ENCODE results near the gene MRPL12. TPM values are rescaled to one million over a fixed set of nuclear protein-coding genes. Genes with fewer than 3 reads are reported as not detected.

Gene MRPL12
- polyA plus RNA-seq, 4 donors, result 26.8 to 53.8 (median 41.6) TPM

DNA sequence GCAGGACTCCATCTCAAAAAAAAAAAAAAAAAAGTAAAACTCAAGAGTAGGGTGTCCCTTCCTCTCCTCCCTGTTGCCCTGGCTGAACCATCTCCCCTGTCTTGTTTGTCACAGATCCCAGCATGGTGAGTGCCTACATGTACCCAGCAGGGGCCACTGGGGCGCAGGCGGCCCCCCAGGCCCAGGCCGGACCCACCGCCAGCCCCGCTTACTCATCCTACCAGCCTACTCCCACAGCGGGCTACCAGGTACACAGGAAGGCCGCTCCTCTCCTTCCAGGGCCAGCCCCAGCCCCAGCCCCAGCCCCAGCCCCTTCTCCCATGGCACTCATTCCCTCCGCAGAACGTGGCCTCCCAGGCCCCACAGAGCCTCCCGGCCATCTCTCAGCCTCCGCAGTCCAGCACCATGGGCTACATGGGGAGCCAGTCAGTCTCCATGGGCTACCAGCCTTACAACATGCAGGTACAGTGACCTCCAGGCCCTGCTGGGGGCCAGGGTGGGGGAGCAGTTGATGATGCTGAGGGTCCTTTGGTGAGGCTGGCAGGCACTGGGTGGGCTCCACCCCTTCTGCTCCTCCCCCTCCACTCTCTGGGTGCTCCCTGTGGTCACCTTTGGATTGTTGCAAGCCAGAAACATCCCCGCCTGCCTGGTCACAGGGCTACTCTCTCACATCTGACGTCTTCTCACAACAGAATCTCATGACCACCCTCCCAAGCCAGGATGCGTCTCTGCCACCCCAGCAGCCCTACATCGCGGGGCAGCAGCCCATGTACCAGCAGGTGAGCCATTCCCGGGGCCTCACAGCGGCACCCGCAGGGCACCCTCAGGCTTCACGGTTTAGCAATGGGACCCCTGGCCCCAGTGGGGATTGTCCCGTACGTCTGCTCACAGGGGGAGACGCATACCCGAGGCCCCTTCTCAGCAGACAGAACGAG is 2.5 kb upstream of the MRPL12 start:
- DNase-seq (ENCODE audit: low read depth in 4 of 4, low spot score in 3 of 4), result no peak

DNA sequence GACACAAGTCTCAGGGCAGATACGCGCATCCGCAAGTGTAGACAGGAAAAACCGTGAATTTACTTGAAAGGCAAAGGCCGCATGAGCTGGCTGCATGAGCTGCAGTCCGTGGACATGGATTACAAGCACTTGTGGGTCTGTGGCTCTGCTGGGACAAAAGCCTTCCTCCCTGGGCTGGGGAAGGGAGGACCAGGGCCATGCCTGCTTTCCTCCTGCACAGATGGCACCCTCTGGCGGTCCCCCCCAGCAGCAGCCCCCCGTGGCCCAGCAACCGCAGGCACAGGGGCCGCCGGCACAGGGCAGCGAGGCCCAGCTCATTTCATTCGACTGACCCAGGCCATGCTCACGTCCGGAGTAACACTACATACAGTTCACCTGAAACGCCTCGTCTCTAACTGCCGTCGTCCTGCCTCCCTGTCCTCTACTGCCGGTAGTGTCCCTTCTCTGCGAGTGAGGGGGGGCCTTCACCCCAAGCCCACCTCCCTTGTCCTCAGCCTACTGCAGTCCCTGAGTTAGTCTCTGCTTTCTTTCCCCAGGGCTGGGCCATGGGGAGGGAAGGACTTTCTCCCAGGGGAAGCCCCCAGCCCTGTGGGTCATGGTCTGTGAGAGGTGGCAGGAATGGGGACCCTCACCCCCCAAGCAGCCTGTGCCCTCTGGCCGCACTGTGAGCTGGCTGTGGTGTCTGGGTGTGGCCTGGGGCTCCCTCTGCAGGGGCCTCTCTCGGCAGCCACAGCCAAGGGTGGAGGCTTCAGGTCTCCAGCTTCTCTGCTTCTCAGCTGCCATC is 1.7 kb upstream of the MRPL12 start:
- no peak for DNase-seq (ENCODE audit: low read depth in 4 of 4, low spot score in 3 of 4)

DNA sequence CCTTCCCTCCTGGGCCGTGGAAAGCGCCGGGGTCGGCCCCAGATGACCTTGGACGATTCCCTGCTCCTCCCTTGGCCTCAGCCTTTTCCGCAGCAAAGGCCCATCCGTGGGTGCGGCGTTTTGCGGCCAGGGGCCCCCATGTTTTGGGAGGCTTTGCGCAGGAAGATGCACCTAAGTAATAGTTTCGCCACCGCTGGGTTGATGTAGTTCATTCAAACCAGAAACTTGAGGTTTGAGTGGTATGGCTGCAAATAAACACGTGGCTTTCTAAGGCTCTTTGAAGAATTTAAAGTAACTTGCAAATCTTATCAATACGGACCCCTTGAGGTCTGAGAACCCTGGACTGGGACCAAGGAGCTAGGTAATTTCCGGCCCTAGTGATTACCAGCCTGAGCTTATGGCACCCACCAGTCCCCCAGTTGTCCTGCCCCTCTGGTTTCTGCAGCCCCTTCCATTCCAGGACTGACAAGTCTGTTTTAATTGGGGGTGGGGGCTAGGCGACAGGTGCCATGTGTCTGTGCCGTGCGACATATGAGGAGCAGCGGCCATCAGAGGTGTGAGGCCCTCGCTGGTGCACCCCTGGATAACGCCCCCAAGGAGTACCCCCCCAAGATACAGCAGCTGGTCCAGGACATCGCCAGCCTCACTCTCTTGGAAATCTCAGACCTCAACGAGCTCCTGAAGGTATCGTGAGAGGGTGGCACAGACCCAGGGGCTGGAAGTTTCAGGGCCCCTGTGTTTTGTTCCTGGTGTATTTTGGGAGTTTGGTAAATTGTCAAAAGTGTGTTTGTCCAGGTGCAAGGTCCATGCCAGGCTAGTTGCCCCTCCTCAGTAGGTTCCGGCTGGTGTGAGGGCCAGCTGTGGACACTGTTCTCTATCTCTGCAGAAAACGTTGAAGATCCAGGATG is 834 bp downstream of the MRPL12 start:
- DNase-seq (ENCODE audit: low read depth in 4 of 4, low spot score in 3 of 4), result no peak

DNA sequence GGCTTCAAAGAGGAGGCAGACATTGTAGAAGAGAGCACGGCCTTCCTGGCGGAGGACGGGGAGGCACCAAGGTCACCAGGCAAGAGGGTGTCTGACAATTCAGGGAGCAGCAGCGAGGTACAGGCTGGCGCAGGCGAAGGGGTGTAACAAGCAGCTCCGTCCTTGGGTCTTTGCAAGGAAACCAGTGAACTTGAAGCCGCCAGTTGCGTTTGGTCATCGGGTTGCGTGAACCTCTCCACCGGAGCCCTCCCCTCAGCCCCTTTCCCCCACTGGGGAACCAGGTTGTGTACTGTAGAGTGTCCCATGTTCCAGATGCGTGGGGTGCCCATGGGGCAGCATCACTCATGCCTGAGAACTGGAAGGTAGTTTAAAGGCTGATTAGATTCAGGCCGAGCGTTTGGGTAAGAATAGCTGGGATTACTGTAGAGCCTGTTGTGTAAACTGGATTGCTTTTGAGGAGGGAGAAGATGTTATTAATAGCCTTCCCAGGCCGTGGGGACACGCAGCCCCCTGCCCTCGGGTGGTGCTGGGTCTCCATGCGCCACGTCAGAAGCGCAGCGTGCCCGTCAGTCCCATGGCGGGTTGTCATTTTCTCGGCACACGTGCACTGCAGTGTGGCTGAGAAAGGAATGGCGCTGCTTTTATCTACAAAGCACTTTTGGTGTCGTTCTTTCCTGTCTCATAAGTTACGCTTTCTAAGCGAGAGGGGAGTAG is 2.5 kb downstream of the MRPL12 start:
- DNase-seq (ENCODE audit: low read depth in 4 of 4, low spot score in 3 of 4), result no peak

DNA sequence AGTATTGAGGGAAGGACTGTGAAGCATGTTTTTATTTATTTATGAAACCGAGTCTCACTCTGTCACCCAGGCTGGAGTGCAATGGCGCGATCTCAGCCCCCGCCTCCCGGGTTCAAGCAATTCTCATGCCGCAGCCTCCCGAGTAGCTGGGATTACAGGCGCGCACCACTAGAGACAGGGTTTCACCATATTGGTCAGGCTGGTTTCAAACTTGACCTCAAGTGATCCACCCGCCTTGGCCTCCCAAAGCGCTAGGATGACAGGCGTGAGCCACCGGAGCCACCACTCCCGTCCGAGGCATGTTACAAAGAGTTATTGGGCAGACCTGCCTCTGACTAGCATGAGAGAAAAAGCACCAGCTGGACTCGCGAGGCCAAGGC is 3.1 kb downstream of the MRPL12 start:
- no peak for DNase-seq (ENCODE audit: low read depth in 4 of 4, low spot score in 3 of 4)

DNA sequence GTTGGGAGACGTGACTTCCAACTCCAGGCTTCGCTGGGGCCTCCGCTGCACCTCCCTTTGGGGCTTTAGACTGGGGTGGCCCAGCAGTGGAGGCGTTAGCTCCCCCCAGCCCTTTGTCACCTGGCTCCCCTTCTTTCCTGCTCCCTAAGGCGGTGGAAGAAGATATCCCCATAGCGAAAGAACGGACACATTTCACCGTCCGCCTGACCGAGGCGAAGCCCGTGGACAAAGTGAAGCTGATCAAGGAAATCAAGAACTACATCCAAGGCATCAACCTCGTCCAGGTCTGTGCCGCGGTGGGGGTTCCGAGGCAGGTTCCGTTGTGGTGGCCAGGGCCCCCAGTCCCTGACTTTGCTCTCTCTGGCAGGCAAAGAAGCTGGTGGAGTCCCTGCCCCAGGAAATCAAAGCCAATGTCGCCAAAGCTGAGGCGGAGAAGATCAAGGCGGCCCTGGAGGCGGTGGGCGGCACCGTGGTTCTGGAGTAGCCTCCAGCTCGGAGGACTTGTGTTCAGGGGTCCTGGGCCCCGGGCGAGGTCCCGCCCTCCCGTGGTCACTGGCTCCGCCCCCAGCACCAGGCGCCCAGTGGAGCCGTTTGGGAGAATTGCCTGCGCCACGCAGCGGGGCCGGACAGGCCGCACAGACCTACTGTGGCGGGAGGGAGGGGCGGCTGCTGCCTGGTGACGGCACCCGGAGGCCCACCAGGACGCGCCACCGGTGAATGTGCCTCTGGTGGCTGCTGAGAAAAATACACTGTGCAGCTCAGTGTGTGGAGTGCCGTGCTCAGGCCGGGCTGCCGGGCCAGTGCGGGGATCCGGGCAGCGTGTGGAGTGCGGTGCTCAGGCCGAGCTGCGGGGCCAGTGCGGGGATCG is 3.8 kb downstream of the MRPL12 start:
- no peak for DNase-seq (ENCODE audit: low read depth in 4 of 4, low spot score in 3 of 4)

DNA sequence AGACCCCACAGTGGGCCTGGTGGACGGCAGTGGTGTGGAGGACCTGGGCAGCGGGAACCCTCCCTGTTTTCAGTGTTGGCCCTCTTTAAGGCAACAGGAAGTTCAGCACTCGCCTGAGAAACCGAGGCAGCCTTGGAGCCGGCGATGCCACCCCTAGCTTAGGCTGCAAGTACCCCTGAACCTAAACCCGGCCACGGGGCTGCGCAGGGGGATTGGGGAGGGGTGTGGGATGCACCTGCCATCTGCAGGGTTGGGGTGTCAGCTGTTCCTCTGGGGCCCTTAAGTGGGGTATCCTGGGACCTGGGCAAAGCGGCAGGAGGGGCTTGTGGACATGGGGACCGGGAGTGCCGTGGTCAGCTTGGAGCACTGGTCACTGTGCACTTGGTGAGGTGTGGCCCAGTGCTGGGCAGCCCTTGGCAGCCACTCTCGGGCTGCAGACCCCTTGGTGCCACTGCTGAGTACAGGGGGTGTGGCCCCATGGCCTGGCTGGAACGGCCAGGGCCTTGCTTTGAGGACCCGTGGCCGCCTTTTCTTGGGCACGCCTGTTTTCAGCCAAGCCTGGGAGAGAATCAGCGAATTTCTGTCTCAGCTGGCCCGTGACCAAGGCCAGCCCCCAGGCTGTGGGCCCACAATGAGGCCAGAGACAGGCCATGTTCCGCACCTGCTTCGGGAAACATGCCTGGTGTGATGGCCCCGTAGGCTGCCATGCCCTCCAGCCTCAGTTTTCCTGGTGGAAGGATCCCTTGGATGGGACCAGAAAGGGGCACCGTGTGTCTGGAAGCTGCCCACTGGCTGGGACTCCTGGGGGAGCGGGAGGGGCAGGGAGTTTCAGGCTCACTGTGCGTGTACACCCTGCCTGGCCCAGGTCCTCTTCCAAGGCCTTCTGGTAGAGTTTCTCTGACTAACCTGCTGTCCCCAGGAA is 4.8 kb downstream of the MRPL12 start:
- no peak for DNase-seq (ENCODE audit: low read depth in 4 of 4, low spot score in 3 of 4)

DNA sequence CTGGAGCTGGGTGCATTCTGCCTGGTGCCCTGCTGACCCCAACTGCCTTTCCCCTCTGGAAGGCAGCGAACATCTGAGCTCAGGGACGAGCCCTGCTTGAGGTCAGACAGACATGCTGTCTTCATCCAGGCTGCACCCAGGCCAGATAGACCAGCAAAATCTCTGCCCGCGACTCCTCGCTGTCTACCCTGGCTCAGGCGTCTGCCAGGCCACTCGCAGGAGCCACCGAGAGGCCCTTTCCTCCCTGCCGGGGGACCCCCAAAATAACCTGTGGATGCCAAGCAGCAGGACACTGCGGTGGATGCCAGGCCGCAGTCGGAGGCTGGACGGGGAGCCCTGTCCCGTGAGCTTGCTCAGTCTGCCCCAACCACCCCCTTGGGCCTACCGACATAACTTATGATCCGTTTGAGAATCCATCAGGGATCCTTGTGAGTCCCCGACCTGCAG is 5.6 kb downstream of the MRPL12 start:
- no peak for DNase-seq (ENCODE audit: low read depth in 4 of 4, low spot score in 3 of 4)

DNA sequence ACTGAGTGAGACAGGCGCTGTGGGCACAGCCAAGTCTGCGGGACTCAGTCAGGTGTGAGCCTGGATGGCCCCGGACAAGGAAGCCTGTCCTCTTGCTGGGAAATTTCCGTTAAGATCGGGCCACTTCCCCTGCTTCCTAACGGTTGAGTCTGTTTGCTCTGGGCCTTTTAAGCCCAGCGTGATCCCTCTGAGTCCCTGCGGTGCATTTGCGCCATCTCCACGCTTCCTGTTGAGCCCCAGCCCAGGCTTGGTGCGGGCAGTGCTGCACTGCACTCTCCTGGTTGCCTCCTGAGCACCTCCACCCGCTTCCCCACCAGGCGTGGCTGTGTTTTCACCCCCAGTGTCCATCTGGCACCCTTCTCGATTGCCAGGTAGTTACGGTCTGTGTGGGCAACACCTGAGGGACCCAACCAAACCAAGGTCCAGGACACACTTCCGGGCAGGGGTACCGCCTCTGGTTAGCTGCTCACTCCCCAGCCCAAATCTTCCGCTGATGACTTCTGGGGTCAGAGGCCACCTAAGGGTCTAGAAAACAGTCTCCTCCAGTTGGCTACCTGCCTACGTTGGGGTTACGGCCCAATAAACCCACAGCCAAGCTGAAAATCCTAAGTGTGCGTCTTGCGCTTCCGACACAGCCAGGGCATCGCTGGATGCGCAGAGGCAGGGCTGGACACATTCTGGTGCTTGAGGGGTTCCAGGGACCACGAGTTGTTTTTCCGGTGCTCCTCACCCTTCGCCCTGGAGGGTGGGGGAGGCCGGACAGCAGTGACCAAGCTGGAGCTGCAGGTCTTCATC is 7.5 kb downstream of the MRPL12 start:
- DNase-seq (ENCODE audit: low read depth in 4 of 4, low spot score in 3 of 4), result no peak

DNA sequence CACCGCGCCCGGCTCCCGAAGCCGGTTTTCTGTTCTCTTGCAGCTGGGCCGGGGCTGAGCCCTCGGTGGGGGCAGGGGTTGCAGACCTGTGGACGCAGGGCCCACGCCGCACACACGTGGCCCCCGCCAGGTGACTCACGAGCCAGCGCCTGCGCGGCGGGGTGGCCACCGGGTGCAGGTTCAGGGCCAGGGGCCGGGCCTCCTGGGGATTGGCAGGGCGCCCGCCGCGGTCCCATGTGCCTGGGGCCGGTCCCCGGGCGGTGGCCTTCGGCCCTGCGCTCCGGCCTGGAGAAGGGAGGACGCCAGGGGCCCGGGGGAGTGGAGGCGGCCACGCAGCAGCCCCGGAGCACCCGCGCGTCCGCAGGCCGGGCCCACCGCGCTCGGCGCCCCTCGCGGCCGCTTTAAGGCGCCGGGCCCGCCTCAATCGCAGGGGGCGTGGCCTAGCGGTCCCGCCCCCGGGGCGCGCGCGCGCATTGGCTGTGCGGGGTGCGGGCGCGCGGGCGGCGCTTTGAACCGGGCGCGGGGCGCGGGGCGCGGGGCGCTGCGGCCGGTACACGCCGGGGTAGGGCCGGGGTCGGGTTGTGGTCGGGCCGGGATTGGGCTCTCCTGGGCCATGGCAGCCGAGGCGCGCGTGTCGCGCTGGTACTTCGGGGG is 8.8 kb downstream of the MRPL12 start, which contains the start of gene SLC25A10:
Gene SLC25A10 (plus strand): TSS at position 471 of the 654 bp plus-strand sequence. CDS start 143 bp downstream, at position 614.
- peak in 3 of 4 donors; percentile 57 to 59 (median 58) for DNase-seq (ENCODE audit: low read depth in 4 of 4, low spot score in 3 of 4)

DNA sequence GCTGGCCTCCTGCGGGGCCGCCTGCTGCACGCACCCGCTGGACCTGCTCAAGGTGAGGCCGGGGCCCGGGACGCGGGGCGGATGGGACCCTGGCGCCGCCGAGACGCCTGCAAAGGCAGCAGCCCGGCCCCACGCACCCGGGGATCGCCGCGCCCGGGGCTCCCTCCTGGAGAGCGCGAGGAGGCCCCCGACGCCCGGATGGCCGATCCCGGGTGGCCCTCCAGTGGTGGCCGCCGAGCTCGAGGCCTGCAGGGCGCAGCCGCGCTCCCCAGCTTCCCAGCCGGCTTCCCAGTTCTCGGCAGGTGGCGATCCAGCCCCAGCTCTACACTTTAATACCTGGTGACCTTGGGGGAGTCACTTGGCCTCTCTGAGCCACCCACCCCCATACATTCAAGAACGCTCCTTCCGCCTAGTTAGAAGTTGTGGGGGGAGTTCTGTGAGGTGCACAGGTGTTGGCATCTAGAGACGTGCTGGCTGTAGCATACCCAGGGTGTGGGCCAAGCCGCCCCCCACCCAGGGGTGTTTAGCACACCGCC is 9.4 kb downstream of the MRPL12 start:
- DNase-seq (ENCODE audit: low read depth in 4 of 4, low spot score in 3 of 4), result no peak

DNA sequence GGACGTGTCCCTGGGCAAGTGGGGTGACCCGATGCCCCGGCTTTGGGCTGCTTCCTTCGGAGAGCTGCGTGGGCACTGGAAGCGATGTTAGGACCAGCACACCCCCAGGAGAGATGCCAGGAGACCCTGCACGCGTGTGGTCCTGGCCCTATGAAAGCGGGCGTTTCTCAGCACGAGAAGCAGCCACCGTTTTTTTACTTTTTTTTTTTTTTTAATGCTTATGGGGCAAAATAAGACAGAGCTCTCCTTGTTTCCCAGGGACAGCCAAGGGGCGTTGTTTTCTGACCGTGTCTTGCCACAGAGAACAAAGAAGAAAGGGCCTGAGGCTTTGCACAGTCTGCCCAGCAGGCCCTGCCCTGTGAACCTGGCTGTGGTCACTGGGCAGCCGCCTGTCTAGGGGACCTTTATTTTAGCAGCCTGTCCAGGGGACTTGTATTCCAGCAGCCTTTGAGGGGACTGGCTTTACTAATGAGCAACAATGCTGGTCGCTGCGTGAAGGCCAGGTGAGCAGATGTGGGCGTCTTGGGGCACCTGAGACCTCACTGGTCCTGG is 9.9 kb downstream of the MRPL12 start:
- no peak for DNase-seq (ENCODE audit: low read depth in 4 of 4, low spot score in 3 of 4)

DNA sequence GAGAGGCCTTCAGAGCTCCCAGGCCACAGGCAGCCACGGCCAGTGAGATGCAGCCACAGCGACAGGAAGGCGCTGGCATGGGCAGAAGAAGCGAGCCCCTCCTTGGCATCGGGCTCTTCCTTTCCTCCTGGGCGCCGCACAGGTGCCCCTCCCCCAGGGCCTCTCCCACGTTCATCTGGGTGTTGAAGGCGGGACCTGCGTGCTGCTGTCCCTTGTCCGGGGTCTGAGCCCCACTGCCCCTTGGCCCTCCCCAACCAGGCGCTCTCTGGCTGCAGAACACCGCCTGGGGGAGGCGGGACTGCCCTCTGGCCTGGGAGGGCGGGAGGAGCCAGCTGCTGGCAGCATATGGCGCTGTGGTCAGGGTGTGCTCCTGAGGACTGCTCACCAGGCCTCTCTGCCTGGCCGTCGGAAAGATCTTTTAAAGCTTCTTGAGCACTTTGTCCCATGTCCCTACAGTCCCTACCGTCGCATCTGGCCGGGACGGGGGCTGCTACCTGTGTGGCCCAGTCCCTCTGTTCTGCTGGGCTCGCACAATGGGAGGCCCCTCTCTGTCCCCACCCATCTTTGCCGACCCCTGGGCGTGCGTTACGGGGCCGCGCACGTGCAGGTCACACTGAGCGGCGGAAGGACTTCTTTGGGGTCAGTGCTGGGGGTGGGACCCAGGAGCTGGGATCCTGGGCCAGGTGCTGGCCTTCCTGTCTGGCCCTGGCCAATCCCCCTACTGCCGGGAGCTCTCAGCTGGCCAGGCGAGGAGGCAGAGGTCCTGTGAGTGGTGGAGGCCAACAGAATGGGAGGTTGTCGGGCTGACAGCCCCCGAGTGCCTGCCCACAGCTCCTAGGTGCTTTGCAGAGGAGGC is 10.6 kb downstream of the MRPL12 start:
- no peak for DNase-seq (ENCODE audit: low read depth in 4 of 4, low spot score in 3 of 4)

DNA sequence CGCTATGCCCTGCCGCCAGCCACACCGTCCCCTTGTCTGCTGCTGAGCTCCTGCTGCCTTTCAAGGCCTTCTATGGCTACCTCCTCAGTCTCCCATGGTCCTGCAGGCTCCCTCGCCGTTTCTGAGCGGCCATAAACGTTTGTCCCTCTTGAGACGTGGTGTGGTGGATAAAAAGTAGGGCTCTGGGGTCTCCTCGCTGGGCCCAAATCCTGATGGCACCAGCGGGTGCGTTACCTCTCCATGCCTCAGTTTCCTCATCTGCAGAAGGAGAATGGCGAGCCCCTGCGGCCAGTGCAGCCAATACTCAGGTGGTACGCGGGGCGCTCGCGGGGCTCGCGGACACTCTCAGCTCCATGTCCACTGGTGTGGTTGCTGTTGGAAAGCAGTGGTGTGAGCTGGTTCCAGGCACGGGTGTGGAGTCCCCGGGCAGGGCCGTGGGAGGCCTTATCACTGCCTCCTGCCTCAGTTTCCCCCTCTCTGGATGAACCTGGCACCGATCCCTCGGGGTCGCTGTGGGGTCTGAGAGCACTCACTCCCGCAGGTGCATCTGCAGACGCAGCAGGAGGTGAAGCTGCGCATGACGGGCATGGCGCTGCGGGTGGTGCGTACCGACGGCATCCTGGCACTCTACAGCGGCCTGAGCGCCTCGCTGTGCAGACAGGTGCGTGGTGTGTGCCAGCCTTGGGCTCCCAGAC is 11.4 kb downstream of the MRPL12 start:
- no peak for DNase-seq (ENCODE audit: low read depth in 4 of 4, low spot score in 3 of 4)
